Bone marrow (tissue), 2 donors: Measurements from ENCODE around the gene NUDCD3.
"Not testable (repeated sequence)": the region's sequence is repeated elsewhere in the genome, so short reads cannot be mapped to it uniquely, and the experiment has no call there.

Experiments
- DNase-seq, 2 donors: peaks; one replicate each; lab custom pipeline; 2025; lab: John Stamatoyannopoulos, UW

Gene NUDCD3

DNA sequence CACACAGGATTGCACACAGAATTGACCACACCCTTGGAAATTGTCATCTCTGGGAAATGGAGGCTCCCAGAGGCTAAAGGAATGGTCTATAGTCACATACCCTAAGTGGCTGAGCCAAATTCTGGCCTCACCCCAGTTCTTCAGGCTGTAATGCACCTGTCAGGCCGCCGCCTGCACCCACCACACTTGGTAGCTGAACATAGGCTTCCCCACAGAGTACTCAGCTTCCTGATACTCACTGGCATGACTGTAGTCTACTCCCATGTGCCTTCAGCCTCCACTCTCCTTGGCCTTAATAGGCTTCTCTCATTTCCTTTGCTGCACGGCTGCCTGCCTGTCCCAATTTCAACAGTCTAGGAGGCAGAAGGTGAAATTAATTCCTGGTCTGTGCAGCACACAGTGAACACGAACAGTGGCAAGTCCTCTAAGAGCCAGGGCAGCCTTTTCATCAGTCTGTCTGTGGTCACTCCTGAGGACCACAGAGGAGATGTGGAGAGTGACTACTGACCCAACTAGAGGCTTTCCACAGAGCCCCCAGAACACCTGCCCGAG is 42.5 kb downstream of the NUDCD3 start:
- no peak for DNase-seq

GRCh38 chr7:44445986-44446671 is 44.3 kb downstream of the NUDCD3 start:
- no peak for DNase-seq

GRCh38 chr7:44441079-44441478 is 49.4 kb downstream of the NUDCD3 start:
- DNase-seq = no peak

- DNase-seq = no peak
Observed at GRCh38 chr7:44440577-44441078, 49.8 kb downstream of the NUDCD3 start.

DNA sequence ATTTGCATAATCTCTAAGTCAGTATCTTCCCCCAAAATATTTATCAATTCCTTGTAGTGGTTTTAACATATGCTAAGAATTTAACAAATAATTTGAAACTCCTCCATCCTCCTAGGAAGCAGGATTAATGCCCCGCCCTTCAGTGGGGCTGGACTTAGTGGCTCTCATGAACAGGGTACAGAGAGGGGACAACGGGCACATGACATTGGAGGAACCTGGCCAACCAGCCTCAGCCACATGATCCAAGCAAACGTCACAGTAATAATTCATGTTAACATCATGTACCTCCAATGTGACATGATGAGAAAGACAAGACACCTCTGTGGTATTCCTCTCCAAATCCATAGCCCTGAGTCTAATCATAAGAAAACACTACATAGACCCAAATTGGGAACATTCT is 50.5 kb downstream of the NUDCD3 start:
- DNase-seq = no peak

GRCh38 chr7:44438816-44439215 is 51.6 kb downstream of the NUDCD3 start:
- DNase-seq = no peak

DNA sequence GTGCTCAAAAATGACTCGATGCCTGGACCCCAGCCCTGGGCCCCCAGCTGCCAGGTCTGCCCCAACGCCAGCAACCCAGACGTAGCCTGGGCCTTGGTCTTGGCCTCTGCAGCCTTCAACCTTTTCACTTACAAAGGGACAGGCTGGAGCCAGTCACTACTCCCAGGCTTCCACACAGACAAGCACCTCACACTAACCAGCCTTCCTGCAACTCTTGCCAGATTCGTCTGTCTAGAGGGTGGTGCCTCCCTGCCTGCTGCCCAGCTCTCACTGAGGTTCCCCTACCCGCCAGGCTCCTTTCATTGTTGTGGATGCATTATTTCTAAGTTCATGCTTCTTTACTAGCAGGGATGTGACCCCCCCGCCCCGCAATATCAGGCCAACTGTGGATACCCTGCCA is 56.3 kb downstream of the NUDCD3 start:
- no peak for DNase-seq

- DNase-seq = no peak
Observed at GRCh38 chr7:44433255-44434022, 57.0 kb downstream of the NUDCD3 start.

GRCh38 chr7:44432381-44432977 is 58.0 kb downstream of the NUDCD3 start:
- DNase-seq = no peak

DNA sequence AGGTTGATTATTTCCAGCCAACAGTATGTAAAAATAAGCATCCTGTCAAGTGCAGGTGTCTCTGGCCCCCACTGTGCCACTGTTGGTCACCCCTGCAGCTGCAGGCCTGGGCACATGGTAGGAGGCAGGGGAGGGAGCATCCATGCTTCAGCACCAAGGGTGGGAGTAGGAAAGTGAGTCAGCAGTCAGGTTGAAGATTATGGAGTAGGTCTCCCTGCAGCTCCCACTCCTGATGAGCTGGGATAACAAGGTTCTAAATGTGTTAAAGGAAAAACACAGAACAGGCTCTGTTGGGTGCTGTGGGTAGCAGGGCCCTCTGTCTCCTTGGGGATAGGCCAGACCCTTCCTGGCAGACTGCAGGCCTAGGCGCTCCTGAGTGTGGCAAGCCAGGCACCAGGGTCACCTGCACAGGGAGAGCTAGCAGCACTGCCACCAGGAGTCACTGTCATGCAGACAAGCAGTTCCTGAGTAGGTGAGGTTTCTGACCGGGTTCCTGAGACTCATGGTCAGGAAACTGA is 59.3 kb downstream of the NUDCD3 start:
- DNase-seq = no peak

- no peak for DNase-seq
Observed at GRCh38 chr7:44430054-44430453, 60.4 kb downstream of the NUDCD3 start.

DNA sequence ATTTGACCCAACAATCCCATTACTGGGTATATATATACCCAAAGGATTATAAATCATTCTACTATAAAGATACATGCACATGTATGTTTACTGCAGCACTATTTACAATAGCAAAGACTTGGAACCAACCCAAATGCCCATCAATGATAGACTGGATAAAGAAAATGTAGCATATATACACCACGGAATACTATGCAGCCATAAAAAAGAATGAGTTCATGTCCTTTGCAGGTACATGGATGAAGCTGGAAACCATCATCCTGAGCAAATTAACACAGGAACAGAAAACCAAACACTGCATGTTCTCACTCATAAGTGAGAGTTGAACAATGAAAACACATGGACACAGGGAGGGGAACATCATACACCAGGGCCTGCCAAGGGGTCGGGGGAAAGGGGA is 65.7 kb downstream of the NUDCD3 start:
- DNase-seq = not testable (repeated sequence)

DNA sequence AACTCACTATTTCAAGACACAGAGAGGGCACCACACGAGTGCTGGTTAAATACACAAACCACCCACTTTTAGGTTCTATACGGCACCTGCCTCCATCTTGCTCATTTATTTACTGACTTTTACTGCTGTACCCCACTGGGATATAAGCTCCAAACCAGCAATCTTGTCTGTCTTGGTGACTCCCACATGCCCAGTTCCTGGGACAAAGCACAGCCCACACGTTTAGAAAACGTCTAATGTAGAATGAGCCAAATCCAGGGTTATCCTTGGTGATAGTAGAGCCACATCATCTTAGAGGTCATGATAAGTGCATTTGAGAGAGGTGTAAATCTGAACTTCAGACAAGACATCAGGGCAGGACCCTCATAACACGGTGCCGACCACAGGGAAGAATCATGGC is 73.5 kb downstream of the NUDCD3 start:
- DNase-seq = no peak

GRCh38 chr7:44415510-44415909 is 74.9 kb downstream of the NUDCD3 start:
- no peak for DNase-seq

DNA sequence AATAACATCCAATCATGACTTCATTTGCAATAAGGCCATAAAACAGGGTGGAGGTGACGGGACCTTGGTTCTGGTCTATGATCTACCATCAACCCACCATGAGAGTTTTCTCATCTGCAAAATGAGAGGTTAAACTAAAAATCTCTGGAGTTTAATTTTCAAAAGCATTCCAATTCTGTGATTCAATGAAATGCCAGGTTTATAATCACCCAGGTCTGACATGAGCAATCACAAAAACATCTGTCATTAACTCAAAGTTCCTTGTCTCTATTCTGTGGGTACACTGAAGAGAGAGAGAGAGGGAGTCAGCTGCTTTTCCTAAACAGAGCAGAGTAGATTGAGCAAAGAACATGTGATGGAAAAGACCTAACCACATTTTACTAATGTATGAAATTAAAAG is 75.4 kb downstream of the NUDCD3 start:
- no peak for DNase-seq

DNA sequence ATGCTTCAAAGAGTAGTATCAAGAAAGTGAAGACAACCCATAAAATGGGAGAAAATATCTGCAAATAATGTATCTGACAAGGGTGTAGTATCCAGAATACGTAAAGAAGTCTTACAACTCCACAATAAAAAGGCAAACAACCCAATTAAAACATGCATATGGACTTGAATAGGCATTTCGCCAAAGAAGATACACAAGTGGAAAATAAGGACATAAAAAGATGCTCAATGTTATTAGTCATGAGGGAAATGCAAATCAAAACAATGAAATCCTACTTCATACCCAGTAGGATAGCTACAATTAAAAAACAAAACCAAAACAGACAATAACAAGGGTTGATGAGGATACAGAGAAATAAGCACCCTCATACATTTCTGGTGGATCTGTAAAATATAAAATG is 79.2 kb downstream of the NUDCD3 start:
- no peak for DNase-seq

DNA sequence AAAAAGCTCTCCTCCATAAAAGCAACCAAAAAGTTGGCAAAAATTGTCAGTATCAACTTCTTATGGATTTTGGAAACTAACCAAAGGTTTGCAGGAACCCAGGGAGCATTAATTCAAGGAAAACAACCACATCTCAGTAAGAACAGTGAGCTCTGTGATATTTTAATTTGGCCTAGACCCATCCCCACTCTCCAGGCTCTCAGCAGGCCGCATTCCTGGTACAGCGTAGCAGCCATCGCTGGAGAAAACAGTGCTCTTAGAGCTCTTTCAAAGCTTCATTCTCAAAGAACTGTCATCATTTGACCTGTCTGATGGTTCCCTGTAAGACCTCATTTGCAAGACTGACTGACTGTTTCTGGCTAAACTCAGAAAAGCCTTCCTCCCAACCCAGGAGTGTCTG is 81.9 kb downstream of the NUDCD3 start:
- no peak for DNase-seq

- no peak for DNase-seq
Observed at GRCh38 chr7:44403775-44404174, 86.7 kb downstream of the NUDCD3 start.

- DNase-seq = no peak
Observed at GRCh38 chr7:44403176-44403759, 87.2 kb downstream of the NUDCD3 start.

DNA sequence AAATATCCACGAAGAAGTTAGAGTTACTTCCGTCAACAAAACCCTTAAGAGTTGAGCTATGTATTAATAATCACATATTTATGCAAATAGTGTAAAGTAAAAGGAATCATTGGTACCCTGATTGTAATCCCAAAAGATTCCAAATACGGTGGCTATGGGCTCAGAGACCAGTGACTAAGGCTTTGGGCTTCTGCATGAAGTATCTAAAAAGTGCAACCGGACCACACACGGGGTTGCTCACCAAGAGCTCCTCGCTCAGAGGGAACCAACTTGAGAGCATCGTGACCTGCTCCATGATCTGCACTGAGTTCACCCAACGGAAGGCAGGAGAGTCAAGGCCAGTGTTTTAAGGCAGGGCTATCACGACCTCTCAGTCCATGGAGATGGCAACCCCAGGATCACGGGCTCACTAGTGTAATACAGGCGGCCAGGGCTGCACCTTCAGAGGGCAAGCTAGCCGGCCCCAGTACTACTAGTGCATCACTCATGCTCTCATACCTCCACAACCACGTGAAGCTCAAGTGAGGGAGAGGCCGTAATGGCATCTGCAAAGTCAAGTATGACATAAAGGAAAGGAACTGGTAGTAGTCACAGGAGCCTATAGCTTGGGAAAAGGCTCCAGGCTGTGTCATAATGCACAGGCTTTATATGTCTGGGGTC is 87.9 kb downstream of the NUDCD3 start:
- DNase-seq = no peak

GRCh38 chr7:44401692-44402091 is 88.8 kb downstream of the NUDCD3 start:
- no peak for DNase-seq
